HL-60/S4 treated with retinoic acid at 250 ng/mL for 4 days and 3 days (cell line): Measurements from ENCODE around the gene POLG.

Experiments
- in situ Hi-C: fragments of 300-500 bp; cut with MboI; formaldehyde crosslinking; loops from 2 replicates; pipeline ENCODE4 v1.7.0; 2022; ENCODE audit warnings: low sequenced_read_pairs

Gene POLG

DNA sequence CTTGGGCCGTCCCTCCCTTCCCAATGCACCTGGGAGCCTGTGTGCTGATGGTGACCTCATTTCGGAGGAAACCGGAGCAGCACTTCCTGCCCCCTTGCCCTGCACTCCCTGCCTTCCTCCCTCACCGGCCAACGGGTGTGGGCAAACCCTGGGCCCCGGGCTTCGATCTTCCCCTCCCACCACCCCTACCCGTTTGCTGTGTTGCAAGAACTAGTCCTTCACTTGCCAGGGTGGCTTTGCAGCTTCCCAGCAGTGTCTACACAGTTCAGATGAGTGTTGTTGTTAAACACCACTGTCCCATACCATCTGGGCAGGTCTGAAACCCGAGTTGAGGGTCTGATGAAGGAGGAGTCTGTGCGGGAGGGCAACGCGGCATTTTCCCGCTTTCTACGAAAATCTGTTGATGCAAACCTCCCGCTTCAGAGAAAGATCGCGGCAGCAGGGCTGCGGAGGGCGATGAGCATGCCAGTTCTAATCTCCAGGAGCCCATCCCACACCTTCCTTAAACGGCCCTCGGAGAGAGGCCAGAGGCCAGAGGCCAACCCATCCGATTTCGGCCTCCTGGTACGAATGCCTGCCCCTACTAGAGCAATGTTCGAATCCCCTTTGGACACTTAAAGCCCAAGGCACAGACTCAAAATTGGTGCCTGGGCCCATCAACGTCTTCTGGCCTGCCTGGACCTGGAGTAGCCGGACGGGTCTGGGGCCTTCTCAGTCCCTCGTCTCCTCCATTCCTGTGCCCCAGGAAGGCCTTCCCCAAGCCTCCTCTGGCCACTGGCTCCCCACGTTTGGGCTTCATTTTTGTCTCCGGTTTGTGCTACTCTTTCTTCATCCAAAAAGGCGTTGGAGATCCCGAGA is 35.7 kb upstream of the POLG start:
- in situ Hi-C loops, result no loop called here

DNA sequence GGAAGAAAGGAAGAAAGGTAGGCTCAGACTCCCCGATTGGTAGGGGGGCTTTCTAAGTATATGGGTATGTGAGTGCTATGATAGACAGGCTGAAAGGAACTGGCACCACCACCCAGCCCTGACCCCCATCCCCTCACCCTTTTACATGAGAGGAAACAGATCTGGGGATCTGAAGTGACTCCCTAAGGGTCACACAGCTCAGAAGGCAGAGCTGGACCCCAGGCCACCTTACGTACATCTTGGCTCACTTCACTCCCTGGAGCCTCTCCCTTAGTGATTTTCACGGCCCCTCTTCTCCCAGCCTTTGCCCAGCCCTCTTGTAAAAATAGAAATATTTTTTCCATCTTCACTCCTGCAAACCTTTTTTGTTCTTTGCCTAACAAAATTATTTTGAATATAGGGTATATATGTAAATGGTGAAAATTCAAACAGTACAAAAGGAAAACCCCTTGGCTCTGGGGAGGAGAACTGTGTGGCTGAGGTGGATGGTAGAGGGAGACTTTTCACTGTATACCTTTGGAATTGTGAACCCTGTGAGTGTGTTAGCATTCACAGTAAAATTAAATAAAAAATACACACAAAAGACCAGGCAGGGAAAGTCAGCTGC is 34.8 kb upstream of the POLG start:
- in situ Hi-C loops, result no loop called here

- in situ Hi-C loops, result no loop called here
Observed at GRCh38 chr15:89368566-89369223, 34.1 kb upstream of the POLG start.

DNA sequence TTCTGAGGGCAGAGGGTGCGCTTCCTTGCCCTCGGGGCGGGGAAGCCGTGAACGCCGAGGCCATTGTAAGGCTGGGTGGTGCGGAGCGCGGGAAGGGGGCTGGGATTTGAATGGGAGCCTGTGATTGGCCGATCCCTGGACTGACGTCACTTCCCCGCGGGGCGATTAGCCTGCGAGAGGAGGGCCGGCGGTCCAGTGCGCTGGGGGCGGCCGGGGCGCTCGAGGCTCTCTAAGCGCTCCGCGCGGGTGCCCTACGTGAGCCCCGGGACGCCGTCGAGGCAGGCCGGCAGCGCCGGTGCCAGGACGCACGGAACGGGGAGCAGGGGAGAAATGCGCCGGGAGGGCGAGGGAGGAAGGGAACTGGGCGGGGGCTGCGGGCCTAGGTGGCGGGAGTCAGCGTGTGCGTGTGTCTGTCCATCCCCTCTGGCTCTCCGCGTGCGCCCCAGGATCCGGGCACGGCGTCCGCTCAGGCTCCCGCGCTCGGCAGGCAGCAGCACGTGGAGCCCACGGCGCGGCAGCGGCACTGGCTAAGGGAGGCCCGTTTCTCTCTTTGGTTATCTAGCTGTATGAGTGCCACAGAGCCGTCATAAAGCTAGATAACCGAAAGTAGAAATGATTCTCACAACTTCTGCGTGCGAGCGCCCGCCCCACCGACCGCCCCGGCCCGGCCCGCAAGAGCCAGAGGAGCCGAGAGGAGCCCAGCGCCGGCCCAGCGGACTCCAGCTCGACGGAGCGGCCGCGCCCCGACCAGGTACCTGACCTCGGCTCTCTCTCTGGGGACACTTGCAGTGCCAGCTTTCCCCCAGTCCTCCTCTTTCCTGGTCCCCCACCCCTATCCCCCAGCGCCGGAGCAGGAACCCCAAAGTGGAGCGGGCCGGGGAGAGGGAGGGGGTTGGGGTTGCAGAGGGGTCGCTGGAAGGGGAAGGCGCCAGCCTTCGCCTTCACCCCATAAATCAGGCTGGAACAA is 33.1 kb upstream of the POLG start:
- in situ Hi-C loops, result no loop called here

DNA sequence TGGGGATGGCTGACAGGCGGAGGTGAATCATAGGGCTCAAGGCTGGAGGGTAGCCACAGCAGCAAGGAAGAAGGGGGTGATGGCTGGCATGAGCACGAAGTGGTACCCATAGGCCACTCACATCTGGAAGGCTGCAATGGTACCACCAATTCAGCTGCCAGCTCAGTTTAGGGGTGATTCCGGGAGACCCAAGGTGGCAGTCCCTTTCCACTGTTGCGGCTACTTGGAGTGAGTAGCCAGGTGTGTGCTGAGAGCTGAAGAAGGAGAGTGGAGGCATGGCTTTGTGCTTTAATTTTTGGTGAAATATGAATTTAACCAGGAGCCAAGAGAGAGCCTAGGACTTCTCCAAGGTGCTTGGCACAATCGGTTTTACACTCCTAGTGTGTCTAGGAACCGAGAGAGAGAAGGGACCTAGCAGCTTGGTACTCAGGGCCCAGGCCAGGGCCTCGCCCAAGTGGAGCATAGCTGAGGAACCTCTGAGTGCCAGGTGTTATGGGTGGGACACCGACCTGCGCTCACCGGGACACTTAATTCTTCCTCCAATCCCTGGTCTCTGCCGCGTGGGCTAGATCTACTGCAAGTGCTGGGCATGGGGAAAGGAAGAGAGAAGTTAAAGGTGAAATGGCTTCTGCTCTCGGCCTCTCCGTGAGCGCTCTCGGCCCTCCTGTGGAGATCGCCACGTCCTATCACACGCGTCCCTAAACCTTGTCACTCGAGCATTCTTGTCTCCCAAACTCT is 32.2 kb upstream of the POLG start:
- in situ Hi-C loops, result no loop called here

GRCh38 chr15:89365462-89366065 is 30.9 kb upstream of the POLG start:
- in situ Hi-C loops, result no loop called here

DNA sequence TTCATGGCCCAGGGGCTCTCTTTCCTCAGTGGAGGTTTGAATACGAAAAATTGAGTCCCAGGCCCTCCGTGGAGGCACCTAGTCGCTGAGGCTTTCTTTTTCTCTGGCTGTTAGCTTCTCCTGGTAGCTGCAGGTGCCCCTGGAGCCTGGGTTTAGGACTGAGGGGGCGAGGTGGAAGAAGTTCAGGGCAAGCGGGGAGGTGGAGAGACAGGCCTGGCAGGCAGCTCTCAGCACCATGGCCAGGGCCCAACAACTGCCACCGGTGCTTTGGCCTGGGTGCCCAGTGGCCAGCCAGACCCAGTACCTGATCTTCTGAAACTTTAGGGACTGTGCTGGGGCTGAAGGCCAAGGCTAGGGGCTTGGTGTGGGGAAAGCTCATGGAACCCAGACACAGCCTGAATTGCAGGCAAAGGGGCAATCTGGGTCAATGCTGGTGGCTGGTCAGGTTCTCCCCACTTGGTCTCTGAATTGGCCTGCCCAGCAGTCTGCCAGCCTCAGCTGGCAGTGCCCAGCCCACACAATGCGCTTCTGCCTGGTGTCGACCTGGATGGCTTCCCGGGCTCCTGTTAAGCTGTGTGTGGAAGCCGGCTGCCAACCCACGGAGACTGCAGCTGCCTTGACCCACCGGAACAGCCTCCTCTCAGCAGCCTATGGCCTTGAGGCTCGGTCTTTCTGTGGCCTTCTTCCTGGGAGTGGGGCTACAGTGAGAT is 30.3 kb upstream of the POLG start:
- in situ Hi-C loops, result no loop called here

- in situ Hi-C loops, result no loop called here
Observed at GRCh38 chr15:89364341-89364740, 29.7 kb upstream of the POLG start.

- in situ Hi-C loops, result no loop called here
Observed at GRCh38 chr15:89363770-89364169, 29.1 kb upstream of the POLG start.

- in situ Hi-C loops, result no loop called here
Observed at GRCh38 chr15:89363133-89363532, 28.5 kb upstream of the POLG start.

DNA sequence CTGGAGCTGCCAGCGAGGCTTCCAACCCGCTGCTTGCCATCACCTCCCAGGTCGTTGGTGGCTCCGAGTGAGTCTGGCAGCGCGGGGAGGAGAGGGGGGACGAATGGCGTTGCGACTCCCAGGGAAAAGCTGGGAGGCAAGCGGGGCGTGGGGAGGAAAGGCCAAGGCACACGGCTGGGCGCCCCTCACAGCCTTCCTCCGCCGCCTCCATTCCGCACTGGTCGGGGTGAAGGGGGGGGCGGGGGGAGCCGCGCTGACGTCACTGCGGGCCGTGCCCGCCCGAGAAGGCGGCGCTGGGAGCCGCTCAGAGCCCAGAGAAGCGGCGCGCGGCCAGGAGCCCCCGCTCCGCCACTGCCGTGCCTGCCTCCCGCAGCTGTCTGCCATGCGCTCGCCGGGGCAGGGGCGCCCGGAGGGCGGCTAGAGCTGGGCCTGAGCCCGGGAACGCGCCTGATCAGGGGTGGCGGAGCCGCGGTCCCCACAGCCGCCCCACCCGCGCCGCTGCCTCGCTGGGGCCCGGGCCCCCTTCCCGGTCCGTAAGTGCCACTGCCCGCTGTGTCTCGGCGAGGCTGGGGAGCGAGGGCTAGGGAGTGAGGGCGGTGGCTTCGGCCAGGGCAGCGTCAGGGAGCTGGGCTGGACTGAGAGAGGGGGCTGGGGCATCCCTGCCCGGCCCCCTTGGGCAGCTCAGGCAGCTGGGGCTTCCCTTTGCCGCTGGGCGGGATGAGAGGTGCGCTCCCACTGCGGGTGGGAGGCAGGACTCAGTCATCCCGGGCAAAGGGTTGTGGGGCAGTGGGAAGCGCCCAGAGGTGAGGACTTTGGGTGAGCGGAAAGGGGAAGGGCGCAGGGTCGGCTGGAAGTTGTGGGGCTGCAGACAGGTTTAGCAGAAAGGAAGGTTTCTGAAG is 27.8 kb upstream of the POLG start:
- in situ Hi-C loops, result no loop called here

- in situ Hi-C loops, result no loop called here
Observed at GRCh38 chr15:89361451-89362202, 27.0 kb upstream of the POLG start.

DNA sequence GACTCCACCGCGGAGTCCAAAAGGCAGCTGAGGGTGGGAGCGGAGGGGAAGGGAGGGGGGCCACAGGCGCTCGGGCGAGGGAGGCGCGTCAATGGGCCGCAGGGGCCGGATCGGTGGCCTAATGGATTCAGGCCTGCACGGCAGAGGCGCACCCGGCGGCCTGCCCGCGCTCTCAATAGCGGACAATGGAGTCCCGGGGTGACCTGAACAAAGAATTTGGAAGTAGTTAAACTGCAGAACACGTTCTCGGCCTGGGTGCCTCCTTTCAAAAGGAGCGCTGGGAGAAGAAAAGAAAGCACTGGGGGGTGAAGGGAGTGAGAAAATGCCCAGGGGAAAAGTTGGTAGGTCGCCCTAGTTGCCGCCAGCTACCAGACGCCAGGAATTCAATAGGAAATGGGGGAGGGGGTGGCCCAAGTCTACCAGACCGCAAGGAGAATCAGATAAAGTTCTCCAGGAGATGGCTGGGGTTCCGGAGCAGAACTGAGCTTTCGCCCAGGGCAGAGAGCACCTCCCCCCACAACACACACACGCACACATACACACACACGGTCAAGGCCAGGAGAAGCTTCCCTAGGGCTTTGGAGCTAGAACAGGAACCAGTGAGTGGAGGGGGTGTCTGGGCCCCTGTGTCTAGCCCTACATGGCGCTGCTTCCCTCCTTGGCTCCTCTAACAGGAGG is 25.8 kb upstream of the POLG start:
- in situ Hi-C loops, result no loop called here

- in situ Hi-C loops, result loop anchor here (10.0 kb wide), 1 partner anchor 75 kb away; no protein-coding TSS in a partner anchor
Observed at GRCh38 chr15:89359471-89360293, 25.1 kb upstream of the POLG start.

- in situ Hi-C loops, result loop anchor here (10.0 kb wide), 1 partner anchor 76 kb away; no protein-coding TSS in a partner anchor
Observed at GRCh38 chr15:89358755-89359439, 24.3 kb upstream of the POLG start.
